HG03575 (cell line): ENCODE results near the gene RTL10.
"Not testable (repeated sequence)": the region's sequence is repeated elsewhere in the genome, so short reads cannot be mapped to it uniquely, and the experiment has no call there.

Experiments used
- ATAC-seq: cut with Tn5 transposase; IDR thresholded peaks from one replicate; pipeline ENCODE4 v1.9.1; 2021; ENCODE audit not compliant: unreplicated experiment, insufficient number of reproducible peaks, low FRiP score; ENCODE audit errors: extremely low read depth

The RTL10 gene

GRCh38 chr22:19831979-19832378 is 22.7 kb downstream of the RTL10 start:
- not testable (repeated sequence) for ATAC-seq

- ATAC-seq: no peak
Observed at GRCh38 chr22:19831016-19831415, 23.7 kb downstream of the RTL10 start.

GRCh38 chr22:19828035-19828401 is 26.7 kb downstream of the RTL10 start:
- ATAC-seq: no peak

- no peak for ATAC-seq
Observed at GRCh38 chr22:19827341-19828034, 27.2 kb downstream of the RTL10 start.

GRCh38 chr22:19826619-19826950 is 28.1 kb downstream of the RTL10 start:
- no peak for ATAC-seq

- no peak for ATAC-seq
Observed at GRCh38 chr22:19825904-19826618, 28.6 kb downstream of the RTL10 start.

- ATAC-seq: no peak
Observed at GRCh38 chr22:19824926-19825339, 29.7 kb downstream of the RTL10 start.

GRCh38 chr22:19824212-19824925 is 30.3 kb downstream of the RTL10 start:
- no peak for ATAC-seq

GRCh38 chr22:19823902-19824211 is 30.8 kb downstream of the RTL10 start:
- ATAC-seq: no peak

- ATAC-seq: no peak
Observed at GRCh38 chr22:19823191-19823901, 31.3 kb downstream of the RTL10 start.

- ATAC-seq: no peak
Observed at GRCh38 chr22:19822301-19823117, 32.2 kb downstream of the RTL10 start.

- no peak for ATAC-seq
Observed at GRCh38 chr22:19821523-19822300, 33.0 kb downstream of the RTL10 start.

GRCh38 chr22:19820880-19821522 is 33.7 kb downstream of the RTL10 start:
- ATAC-seq: no peak

- no peak for ATAC-seq
Observed at GRCh38 chr22:19819911-19820879, 34.5 kb downstream of the RTL10 start.

- ATAC-seq: no peak
Observed at GRCh38 chr22:19819208-19819910, 35.3 kb downstream of the RTL10 start.
